ENCODE measurements around the gene RPGRIP1L. TPM values are rescaled to one million over a fixed set of nuclear protein-coding genes. Genes with fewer than 3 reads are reported as not detected.

The RPGRIP1L gene
- total RNA-seq, 1 experiment from 2014 or later = 10.3 TPM

- Histone ChIP-seq H3K9me3 (ENCODE audit: control insufficient read depth in 1 of 2, insufficient read depth in 1 of 2, low read depth in 1 of 2, low read length in 2 of 2) (no peaks in the 10 kb centered on the region), H2AFZ (ENCODE audit: low read depth, low read length, poor library complexity, severe bottlenecking) (no peak overlapping the region), H3K9me2 (ENCODE audit: insufficient read depth) (no peaks in the 10 kb centered on the region), H3K4me2 (ENCODE audit: low read length) (no peak overlapping the region), H3K27ac (ENCODE audit: low read depth, low read length) (no peak overlapping the region), H3K4me1 (ENCODE audit: control insufficient read depth in 1 of 2, insufficient read depth in 2 of 2, low read length in 2 of 2) (no peaks in the 10 kb centered on the region; a peak in 1 of 4 replicates), H3K36me3 (ENCODE audit: control insufficient read depth in 1 of 2, insufficient read depth in 2 of 2, low read length in 2 of 2) (no peaks in the 10 kb centered on the region), H4K20me1 (ENCODE audit: insufficient read depth) (peaks cover 4% of the 10 kb centered on the region; the same call in 1 of the 2 replicates), H3K4me3 (replicated peaks in 1 of 2; ENCODE audit: low read depth in 1 of 2, low read length in 2 of 2) (no peak overlapping the region), H3K79me2 (ENCODE audit: insufficient read depth, low read length) (peaks cover 45% of the 10 kb centered on the region), H3K9ac (ENCODE audit: low read length) (no peak overlapping the region), H3K27me3 (ENCODE audit: insufficient read depth, low read length) (no peaks in the 10 kb centered on the region)
- ChIA-PET CTCF (no interaction called here), POLR2A (interaction anchor here (0.6 kb wide), 1 partner anchor 11 kb away, joined by 3 read pairs; no protein-coding TSS in a partner anchor), RAD21 (ENCODE audit: low non-redundant PET in 1 of 2, low total read pairs in 2 of 2, uncharacterized antibody in 2 of 2, unreplicated experiment in 2 of 2) (no interaction called here)
- intact Hi-C loops (cut with micrococcal nuclease) = no loop called here
- TF ChIP-seq YY1 (IDR thresholded peaks at IDR 0.05; ENCODE audit: extremely low read depth, insufficient replicate concordance, low read depth, low read length) (no peak), CBX3 (IDR thresholded peaks at IDR 0.05; ENCODE audit: low read depth) (no peak), SRF (IDR thresholded peaks at IDR 0.05; ENCODE audit: low read depth) (no peak), SIN3A (IDR thresholded peaks at IDR 0.05; ENCODE audit: low read depth) (no peak), TCF7L2 (IDR thresholded peaks at IDR 0.05; ENCODE audit: borderline replicate concordance, extremely low read depth, insufficient read depth, insufficient read length) (no peak), EZH2 (IDR thresholded peaks at IDR 0.05) (no peak), ELF1 (IDR thresholded peaks at IDR 0.05; ENCODE audit: borderline replicate concordance, low read depth) (no peak), FOSL1 (IDR thresholded peaks at IDR 0.05; ENCODE audit: low read depth) (no peak), ZNF274 (IDR thresholded peaks at IDR 0.05; ENCODE audit: low read depth, low read length) (no peak), RAD21 (IDR thresholded peaks at IDR 0.05; ENCODE audit: low read depth) (no peak), ATF3 (IDR thresholded peaks at IDR 0.05) (no peak), CTCF (IDR thresholded peaks at IDR 0.05 in 2 of 3, conservative IDR thresholded peaks at IDR 0.05 in 1 of 3; ENCODE audit: borderline replicate concordance in 1 of 3, insufficient read depth in 1 of 3, low read depth in 2 of 3, low read length in 2 of 3) (no peak), CEBPB (IDR thresholded peaks at IDR 0.05; ENCODE audit: low read depth) (no peak), EGR1 (IDR thresholded peaks at IDR 0.05; ENCODE audit: low read depth) (no peak), JUND (IDR thresholded peaks at IDR 0.05) (no peak), SP1 (IDR thresholded peaks at IDR 0.05; ENCODE audit: low read depth) (no peak), MAX (IDR thresholded peaks at IDR 0.05) (no peak), EZH2phosphoT487 (IDR thresholded peaks at IDR 0.05; ENCODE audit: borderline replicate concordance) (no peak), POLR2AphosphoS5 (IDR thresholded peaks at IDR 0.05; ENCODE audit: low read depth, low read length) (no peak)
- no peak for DNase-seq (ENCODE audit: low read depth, low spot score)
- ATAC-seq = no peak
- BruUV-seq (replicated peaks) = no TSS peak
Observed at GRCh38 chr16:53721017-53721416, 17.4 kb upstream of the RPGRIP1L start.

Data from HCT116 (cell line).